ENCODE results near the gene CACNA1C.

Gene CACNA1C

DNA sequence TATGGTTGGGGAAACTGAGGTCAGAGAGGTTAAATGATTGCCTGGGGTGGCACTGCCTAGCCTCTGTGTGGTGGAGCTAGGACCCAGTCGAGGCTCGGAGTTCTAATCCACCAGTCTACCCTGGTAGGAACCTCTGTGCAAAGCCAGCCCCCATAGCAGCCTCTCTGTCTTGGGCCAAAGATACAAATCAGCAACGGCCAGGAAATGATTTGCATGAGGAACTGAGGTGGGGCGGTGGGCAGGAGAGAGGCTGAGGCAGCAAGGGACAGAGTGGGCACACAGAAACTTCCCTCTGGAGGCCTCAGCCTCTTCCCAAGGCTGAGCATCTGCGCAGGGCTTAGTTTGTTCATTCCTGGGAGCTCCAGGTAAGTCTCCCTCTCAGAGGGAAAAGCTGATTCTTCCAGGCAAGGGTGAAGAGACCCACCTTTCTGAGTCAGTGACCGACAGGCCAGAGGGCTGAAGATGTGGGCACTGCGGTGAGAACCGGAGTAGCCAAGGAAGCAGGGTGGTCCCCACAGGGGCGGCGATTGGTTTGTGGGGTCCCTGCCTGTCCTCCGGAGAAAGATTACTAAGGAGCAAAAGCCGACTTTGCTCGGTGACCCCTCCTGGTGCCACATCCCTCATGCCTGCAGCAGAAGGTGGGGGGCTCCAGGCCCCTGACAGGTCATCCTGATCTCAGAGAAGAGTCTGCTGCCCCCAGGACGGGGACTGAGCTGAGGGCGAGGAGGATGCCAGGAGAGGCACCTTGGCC, 134.6 kb downstream of the CACNA1C start:
- FAIRE-seq, result no peak
- DNase-seq (ENCODE audit: insufficient read length, low spot score), result no peak
- TF ChIP-seq, protein P1, sequence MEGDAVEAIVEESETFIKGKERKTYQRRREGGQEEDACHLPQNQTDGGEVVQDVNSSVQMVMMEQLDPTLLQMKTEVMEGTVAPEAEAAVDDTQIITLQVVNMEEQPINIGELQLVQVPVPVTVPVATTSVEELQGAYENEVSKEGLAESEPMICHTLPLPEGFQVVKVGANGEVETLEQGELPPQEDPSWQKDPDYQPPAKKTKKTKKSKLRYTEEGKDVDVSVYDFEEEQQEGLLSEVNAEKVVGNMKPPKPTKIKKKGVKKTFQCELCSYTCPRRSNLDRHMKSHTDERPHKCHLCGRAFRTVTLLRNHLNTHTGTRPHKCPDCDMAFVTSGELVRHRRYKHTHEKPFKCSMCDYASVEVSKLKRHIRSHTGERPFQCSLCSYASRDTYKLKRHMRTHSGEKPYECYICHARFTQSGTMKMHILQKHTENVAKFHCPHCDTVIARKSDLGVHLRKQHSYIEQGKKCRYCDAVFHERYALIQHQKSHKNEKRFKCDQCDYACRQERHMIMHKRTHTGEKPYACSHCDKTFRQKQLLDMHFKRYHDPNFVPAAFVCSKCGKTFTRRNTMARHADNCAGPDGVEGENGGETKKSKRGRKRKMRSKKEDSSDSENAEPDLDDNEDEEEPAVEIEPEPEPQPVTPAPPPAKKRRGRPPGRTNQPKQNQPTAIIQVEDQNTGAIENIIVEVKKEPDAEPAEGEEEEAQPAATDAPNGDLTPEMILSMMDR (IDR thresholded peaks at IDR 0.05; ENCODE audit: insufficient read depth, missing control alignments), result no peak

DNA sequence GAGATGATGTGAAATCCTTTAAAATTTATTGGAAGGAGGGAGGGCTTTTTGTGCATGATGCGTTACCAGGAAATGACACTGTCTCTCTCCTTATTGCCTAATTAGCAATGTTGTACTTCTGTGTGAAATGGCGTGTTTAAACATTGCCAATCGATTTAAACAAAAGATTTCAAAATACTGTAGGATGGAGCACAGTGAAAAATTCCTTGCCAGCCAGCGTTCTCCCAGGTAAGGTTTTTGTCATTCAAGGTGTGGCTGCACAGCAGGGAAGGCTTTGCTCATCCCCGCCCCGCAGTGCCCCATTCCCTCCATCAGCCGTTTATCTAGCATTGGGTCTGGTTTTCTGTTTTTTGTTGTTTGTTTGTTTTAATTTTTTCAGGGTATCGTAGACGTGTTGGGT, 137.3 kb downstream of the CACNA1C start:
- FAIRE-seq, result no peak
- no peak for DNase-seq (ENCODE audit: insufficient read length, low spot score)
- TF ChIP-seq, protein P1 (IDR thresholded peaks at IDR 0.05; ENCODE audit: insufficient read depth, missing control alignments), result no peak

DNA sequence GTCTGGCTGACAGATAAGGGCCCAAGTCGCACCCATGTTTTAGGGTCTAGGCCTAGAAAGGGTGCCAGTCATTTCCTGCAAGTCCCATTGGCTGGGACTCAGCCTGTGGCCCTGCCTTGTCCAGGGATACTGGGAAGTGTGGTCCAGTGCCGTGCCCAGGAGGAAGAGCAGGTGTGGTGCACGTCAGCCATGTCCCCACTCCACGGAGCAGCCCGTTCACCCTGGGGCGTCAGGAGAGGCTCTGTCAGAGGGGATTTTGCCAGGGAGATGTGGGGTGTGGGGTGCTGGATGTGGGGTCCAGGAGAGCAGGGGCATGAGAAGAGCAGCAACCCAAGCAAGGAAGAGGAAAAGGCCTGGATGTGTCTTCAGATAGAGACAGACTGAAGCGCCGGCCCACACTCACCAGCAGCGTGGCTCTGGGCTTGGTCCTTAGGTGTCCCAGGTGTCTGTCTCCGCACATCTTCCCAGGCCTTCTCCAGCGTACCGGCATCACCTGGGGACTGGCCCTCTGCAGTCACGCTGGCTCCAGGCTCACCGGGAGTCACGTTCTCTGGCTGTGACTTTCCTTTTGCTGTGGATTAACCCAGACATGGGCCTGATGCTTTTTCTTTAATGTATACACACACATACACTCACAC, 138.2 kb downstream of the CACNA1C start:
- no peak for FAIRE-seq
- DNase-seq (ENCODE audit: insufficient read length, low spot score), result no peak
- TF ChIP-seq, protein P1 (IDR thresholded peaks at IDR 0.05; ENCODE audit: insufficient read depth, missing control alignments), result no peak

DNA sequence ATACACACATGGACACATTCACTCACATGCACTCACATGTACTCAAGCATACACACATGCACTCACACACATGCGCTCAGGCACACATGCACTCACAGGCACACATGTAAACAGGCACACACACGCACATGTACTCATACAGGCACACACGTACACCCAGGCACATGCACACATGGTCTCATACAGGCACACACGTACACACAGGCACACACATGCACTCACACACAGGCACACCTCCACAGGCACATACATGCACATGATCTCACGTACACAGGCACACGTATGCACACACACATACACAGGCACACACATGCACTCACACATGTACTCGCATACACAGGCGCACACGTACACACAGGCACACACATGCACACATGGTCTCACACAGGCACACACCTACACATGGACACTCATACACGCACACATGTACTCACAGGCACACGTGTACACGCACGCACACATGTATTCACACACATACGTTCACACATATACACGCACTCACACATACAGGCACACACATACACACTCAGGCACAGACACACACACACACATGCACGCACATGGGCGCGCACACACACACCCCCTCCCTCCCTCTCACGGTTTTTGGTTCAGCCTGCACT, 138.9 kb downstream of the CACNA1C start:
- FAIRE-seq (no peak), DNase-seq (ENCODE audit: insufficient read length, low spot score) (no peak)
- TF ChIP-seq, protein P1 (IDR thresholded peaks at IDR 0.05; ENCODE audit: insufficient read depth, missing control alignments), result no peak

GRCh38 chr12:2192231-2192630, 139.4 kb downstream of the CACNA1C start:
- FAIRE-seq (no peak), DNase-seq (ENCODE audit: insufficient read length, low spot score) (no peak)
- TF ChIP-seq, protein P1 (IDR thresholded peaks at IDR 0.05; ENCODE audit: insufficient read depth, missing control alignments), result no peak

GRCh38 chr12:2194060-2194459, 141.3 kb downstream of the CACNA1C start:
- TF ChIP-seq, protein P1 (IDR thresholded peaks at IDR 0.05; ENCODE audit: insufficient read depth, missing control alignments), result no peak
- DNase-seq (ENCODE audit: insufficient read length, low spot score) (no peak), FAIRE-seq (no peak)

DNA sequence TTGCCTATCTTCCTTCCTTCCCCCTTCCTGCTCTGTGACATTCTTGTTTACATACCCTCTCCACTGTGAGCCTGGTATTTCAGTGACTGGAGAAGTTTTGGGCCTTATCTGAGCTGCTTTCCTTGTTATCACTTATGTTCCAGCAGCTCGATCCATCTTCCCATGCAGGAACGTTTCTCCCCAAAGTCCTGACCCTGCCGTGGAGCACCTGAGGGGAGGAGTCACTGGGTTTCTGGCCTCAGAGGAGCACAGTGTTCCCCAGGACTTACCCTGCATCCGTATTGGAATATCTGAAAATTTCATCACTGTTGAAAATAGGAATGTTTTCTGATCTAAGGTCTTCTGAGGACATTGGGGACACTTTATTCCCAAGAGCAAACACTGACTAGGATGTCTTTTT, 141.8 kb downstream of the CACNA1C start:
- DNase-seq (ENCODE audit: insufficient read length, low spot score), result no peak
- FAIRE-seq, result no peak
- TF ChIP-seq, protein P1 (IDR thresholded peaks at IDR 0.05; ENCODE audit: insufficient read depth, missing control alignments), result no peak

Measured in D721Med (cell line).